DOHH2 (cell line): ENCODE data around the gene DLG1.

Experiments used
- H3F3A ChIP-seq: fragments of 200-600 bp; sonication (generic), shearing (Covaris generic); 2 replicates; pipeline ENCODE4 v1.6.0; 2016; ENCODE audit warnings: antibody characterized with exemption, mild to moderate bottlenecking; ENCODE audit not compliant: control insufficient read depth, insufficient read depth
- H3K27ac ChIP-seq: fragments of 200-600 bp; sonication (generic); 2 replicates; pipeline ENCODE4 v1.5.1; 2014; ENCODE audit warnings: low read depth, mild to moderate bottlenecking, low read length, moderate library complexity
- H3K27me3 ChIP-seq: fragments of 200-600 bp; sonication (generic); 2 replicates; pipeline ENCODE4 v1.6.1; 2014; ENCODE audit warnings: mild to moderate bottlenecking, low read length, mixed read lengths; ENCODE audit not compliant: control insufficient read depth
- H3K36me3 ChIP-seq: fragments of 200-600 bp; sonication (generic); 2 replicates; pipeline ENCODE4 v1.6.1; 2014; ENCODE audit warnings: mild to moderate bottlenecking, low read length, moderate library complexity, mixed read lengths; ENCODE audit not compliant: control insufficient read depth
- H3K4me1 ChIP-seq: fragments of 200-600 bp; sonication (generic); 2 replicates; pipeline ENCODE4 v1.6.1; 2014; ENCODE audit warnings: mild to moderate bottlenecking, low read length, mixed read lengths; ENCODE audit not compliant: control insufficient read depth
- H3K4me2 ChIP-seq: fragments of 200-600 bp; sonication (generic); 2 replicates; pipeline ENCODE4 v1.6.0; 2014; ENCODE audit warnings: mild to moderate bottlenecking, low read length, moderate library complexity
- H3K4me3 ChIP-seq: fragments of 200-600 bp; sonication (generic); 2 replicates; pipeline ENCODE4 v1.5.1; 2014; ENCODE audit warnings: mild to moderate bottlenecking, low read length, mixed read lengths
- H3K79me2 ChIP-seq: fragments of 200-600 bp; sonication (generic); 2 replicates; pipeline ENCODE4 v1.6.1; 2014; ENCODE audit warnings: mild to moderate bottlenecking, low read length, mixed read lengths; ENCODE audit not compliant: control insufficient read depth
- H3K9me2 ChIP-seq: fragments of 200-600 bp; sonication (generic); replicated peaks from 2 replicates; pipeline ENCODE4 v1.6.1; 2014; ENCODE audit warnings: mild to moderate bottlenecking, low read length, mixed read lengths; ENCODE audit not compliant: control insufficient read depth
- H3K9me3 ChIP-seq: fragments of 200-600 bp; sonication (generic); 2 replicates; pipeline ENCODE4 v1.6.1; 2014; ENCODE audit warnings: antibody characterized with exemption, low read length, mixed read lengths; ENCODE audit not compliant: control insufficient read depth, insufficient read depth
- H4K20me1 ChIP-seq: fragments of 200-600 bp; sonication (generic); 2 replicates; pipeline ENCODE4 v1.6.0; 2014; ENCODE audit warnings: low read depth, mild to moderate bottlenecking, antibody characterized with exemption, low read length, moderate library complexity; ENCODE audit not compliant: control insufficient read depth, insufficient read depth
- EZH2phosphoT487 ChIP-seq: fragments of 200-600 bp; sonication (generic); IDR thresholded peaks from 2 replicates; pipeline ENCODE4 v1.6.1; 2017; ENCODE audit warnings: borderline replicate concordance, mild to moderate bottlenecking, antibody characterized with exemption, low read length, moderate library complexity, mixed read lengths
- TF ChIP-seq, protein P1 (sequence below): fragments of 200-600 bp; sonication (generic); IDR thresholded peaks from one replicate; pipeline ENCODE4 v1.5.1; 2014; ENCODE audit warnings: antibody characterized with exemption, mild to moderate bottlenecking, low read depth, low read length; ENCODE audit not compliant: poor library complexity, severe bottlenecking

The DLG1 gene

DNA sequence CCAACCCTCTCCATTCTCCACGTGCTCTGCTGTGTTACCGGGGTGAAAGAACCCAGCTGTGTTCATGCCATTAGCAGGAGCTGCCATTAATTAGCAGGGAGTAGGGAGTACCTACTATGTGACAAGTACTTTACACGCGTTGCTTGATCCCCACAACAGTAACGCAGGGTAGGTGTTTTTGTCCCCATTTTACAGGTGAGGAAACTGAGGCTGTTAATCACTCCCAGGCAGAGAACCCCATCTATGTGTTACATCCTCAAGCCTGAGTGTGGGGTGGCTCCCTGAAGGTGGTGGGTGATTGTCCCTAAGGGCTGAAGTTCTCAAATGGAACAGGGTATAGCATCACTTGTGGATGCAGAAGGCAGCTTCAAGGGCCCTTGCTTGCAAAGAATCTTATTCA, 291.6 kb downstream of the DLG1 start:
- Histone ChIP-seq H3K9me2 (no peaks in the 10 kb centered on the region), H3K27ac (no peak overlapping the region), H3K36me3 (no peaks in the 10 kb centered on the region), H3K4me3 (no peak overlapping the region), H3K9me3 (no peaks in the 10 kb centered on the region), H3K79me2 (no peaks in the 10 kb centered on the region), H3K4me1 (peaks cover 22% of the 10 kb centered on the region), H3K4me2 (no peak overlapping the region), H4K20me1 (no peaks in the 10 kb centered on the region), H3F3A (peaks cover 4% of the 10 kb centered on the region), H3K27me3 (no peaks in the 10 kb centered on the region)
- TF ChIP-seq EZH2phosphoT487 = no peak
- TF ChIP-seq, protein P1, sequence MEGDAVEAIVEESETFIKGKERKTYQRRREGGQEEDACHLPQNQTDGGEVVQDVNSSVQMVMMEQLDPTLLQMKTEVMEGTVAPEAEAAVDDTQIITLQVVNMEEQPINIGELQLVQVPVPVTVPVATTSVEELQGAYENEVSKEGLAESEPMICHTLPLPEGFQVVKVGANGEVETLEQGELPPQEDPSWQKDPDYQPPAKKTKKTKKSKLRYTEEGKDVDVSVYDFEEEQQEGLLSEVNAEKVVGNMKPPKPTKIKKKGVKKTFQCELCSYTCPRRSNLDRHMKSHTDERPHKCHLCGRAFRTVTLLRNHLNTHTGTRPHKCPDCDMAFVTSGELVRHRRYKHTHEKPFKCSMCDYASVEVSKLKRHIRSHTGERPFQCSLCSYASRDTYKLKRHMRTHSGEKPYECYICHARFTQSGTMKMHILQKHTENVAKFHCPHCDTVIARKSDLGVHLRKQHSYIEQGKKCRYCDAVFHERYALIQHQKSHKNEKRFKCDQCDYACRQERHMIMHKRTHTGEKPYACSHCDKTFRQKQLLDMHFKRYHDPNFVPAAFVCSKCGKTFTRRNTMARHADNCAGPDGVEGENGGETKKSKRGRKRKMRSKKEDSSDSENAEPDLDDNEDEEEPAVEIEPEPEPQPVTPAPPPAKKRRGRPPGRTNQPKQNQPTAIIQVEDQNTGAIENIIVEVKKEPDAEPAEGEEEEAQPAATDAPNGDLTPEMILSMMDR = no peak

DNA sequence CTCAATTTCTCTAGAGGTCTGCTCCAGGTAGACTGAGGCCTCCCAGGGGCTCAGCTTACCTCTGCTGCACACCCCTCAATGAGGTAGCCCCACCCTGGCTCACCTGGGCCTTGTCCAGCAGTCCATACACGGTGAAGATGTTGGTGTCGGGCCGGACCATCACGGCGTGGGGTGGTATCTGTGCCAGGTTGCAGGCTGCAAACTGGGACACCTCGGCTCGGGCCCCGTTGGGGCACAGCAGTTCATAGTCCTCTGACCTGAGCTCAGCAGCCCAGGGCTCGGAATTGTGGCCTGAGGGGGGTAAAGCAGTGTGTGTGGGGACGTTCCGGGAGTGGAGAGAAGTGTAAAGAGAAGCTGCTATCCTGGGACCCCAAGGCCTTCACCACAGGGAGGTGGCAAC, 292.0 kb downstream of the DLG1 start:
- Histone ChIP-seq H3K9me2 (no peaks in the 10 kb centered on the region), H4K20me1 (no peaks in the 10 kb centered on the region), H3K9me3 (no peaks in the 10 kb centered on the region), H3K4me2 (no peak overlapping the region), H3F3A (peaks cover 4% of the 10 kb centered on the region), H3K36me3 (no peaks in the 10 kb centered on the region), H3K79me2 (no peaks in the 10 kb centered on the region), H3K4me1 (peaks cover 23% of the 10 kb centered on the region), H3K27me3 (no peaks in the 10 kb centered on the region), H3K4me3 (no peak overlapping the region), H3K27ac (no peak overlapping the region)
- TF ChIP-seq EZH2phosphoT487 = no peak
- TF ChIP-seq, protein P1 = no peak

DNA sequence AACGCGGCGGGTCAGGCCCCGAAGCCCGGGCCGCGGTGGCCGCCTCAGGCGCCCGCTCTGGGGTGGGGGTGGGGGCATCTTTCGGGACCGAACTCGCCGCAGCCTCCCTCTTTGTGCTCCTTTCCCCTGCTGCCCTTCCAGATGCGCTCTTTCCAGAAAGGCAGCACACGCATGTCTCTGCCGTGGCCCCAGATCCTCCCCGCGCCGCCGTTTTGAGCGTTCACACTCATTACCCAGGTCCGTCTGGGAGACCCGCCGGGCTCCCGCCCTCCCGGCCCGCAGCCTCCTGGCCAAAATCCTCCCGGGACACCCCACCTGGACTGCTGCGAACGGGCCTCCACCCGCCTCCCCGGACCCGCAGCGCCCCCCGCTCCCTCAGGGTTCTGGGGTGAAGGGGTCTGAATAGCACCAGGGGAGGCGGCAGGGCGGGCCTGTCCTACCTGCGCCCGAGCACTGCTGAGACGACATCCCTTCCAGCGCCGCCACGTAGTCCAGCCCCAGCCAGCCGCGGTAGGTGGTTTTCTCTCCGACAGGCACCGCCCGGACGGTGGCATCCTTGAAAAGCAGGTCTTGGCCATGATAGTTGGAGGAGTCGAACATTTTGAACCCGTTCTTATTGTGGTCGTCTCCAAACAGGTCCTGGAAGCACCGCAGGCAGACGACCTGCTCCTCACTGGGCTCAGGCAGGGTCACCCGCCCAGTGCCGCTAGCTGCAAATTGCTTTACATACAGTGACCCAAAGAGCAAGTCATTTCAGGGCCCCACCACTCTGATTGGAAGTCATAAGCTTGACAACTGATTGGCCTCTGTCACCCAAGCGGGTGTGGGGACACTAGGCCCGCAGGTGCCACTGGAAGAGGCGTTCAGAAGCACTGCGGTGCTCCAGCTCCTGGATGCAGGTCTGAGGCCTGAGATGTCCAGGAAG, 294.7 kb downstream of the DLG1 start:
- Histone ChIP-seq H3K9me2 (no peaks in the 10 kb centered on the region), H3K4me1 (peaks cover 23% of the 10 kb centered on the region), H3K27me3 (no peaks in the 10 kb centered on the region), H3K4me3 (peak overlapping the region; percentile 75), H3K27ac (no peak overlapping the region), H3K4me2 (peak overlapping the region; percentile 85), H4K20me1 (no peaks in the 10 kb centered on the region), H3K36me3 (no peaks in the 10 kb centered on the region), H3F3A (peaks cover 4% of the 10 kb centered on the region), H3K9me3 (no peaks in the 10 kb centered on the region), H3K79me2 (no peaks in the 10 kb centered on the region)
- no peak for TF ChIP-seq EZH2phosphoT487
- TF ChIP-seq, protein P1 = no peak
